MM.1S (cell line): ENCODE results near the gene KCNQ1.

ENCODE experiments used
- DNase-seq: peaks from one replicate; pipeline ENCODE4 v3.0.0-alpha.2; 2015
- H2AFZ ChIP-seq: fragments of 300-600 bp; sonication (generic); 2 replicates; pipeline ENCODE4 v1.6.0; 2016; ENCODE audit warnings: antibody characterized with exemption, low read length
- H3F3A ChIP-seq: fragments of 300-600 bp; sonication (generic); 2 replicates; pipeline ENCODE4 v1.6.1; 2016; ENCODE audit warnings: mild to moderate bottlenecking, antibody characterized with exemption, low read length, moderate library complexity, mixed read lengths; ENCODE audit not compliant: insufficient read depth
- H3K27ac ChIP-seq: fragments of 300-600 bp; sonication (generic); 2 replicates; pipeline ENCODE4 v1.5.1; 2016; ENCODE audit warnings: mild to moderate bottlenecking, low read length
- H3K27me3 ChIP-seq: fragments of 300-600 bp; sonication (generic); replicated peaks from 2 replicates; pipeline ENCODE4 v1.6.0; 2016; ENCODE audit warnings: low read length; ENCODE audit not compliant: insufficient read depth
- H3K36me3 ChIP-seq: fragments of 300-600 bp; sonication (generic); replicated peaks from 2 replicates; pipeline ENCODE4 v1.6.1; 2016; ENCODE audit warnings: mild to moderate bottlenecking, low read length, mixed read lengths; ENCODE audit not compliant: insufficient read depth
- H3K4me1 ChIP-seq: fragments of 300-600 bp; sonication (generic); 2 replicates; pipeline ENCODE4 v1.6.1; 2016; ENCODE audit warnings: low read length, mixed read lengths
- H3K4me2 ChIP-seq: fragments of 300-600 bp; sonication (generic); 2 replicates; pipeline ENCODE4 v1.6.0; 2016; ENCODE audit warnings: low read depth, low read length
- H3K4me3 ChIP-seq: fragments of 300-600 bp; sonication (generic); 2 replicates; pipeline ENCODE4 v1.5.1; 2016; ENCODE audit warnings: low read length, mixed read lengths
- H3K79me2 ChIP-seq: fragments of 300-600 bp; sonication (generic); 2 replicates; pipeline ENCODE4 v1.6.1; 2016; ENCODE audit warnings: mixed run types, low read length, mixed read lengths
- H3K9ac ChIP-seq: fragments of 300-600 bp; sonication (generic); 2 replicates; pipeline ENCODE4 v1.6.1; 2016; ENCODE audit warnings: low read length, mixed read lengths
- H3K9me2 ChIP-seq: fragments of 300-600 bp; sonication (generic); replicated peaks from 2 replicates; pipeline ENCODE4 v1.6.1; 2016; ENCODE audit warnings: mild to moderate bottlenecking, low read length, mixed read lengths; ENCODE audit not compliant: insufficient read depth
- H3K9me3 ChIP-seq: fragments of 300-600 bp; sonication (generic); replicated peaks from 2 replicates; pipeline ENCODE4 v1.6.1; 2016; ENCODE audit warnings: mild to moderate bottlenecking, low read length, mixed read lengths; ENCODE audit not compliant: insufficient read depth
- H4K20me1 ChIP-seq: fragments of 300-600 bp; sonication (generic); 2 replicates; pipeline ENCODE4 v1.6.1; 2016; ENCODE audit warnings: mild to moderate bottlenecking, low read length, moderate library complexity, mixed read lengths; ENCODE audit not compliant: insufficient read depth
- EZH2 ChIP-seq: fragments of 300-600 bp; sonication (generic); optimal IDR thresholded peaks from 2 replicates; pipeline ENCODE3; 2017; ENCODE audit warnings: low read depth, mild to moderate bottlenecking, antibody characterized with exemption, low read length, mixed read lengths
- EZH2phosphoT487 ChIP-seq: fragments of 300-600 bp; sonication (generic); IDR thresholded peaks from 2 replicates; pipeline ENCODE4 v1.6.1; 2018; ENCODE audit warnings: antibody characterized with exemption, low read length
- TF ChIP-seq, protein P1 (sequence below): fragments of 300-600 bp; sonication (generic); IDR thresholded peaks from 2 replicates; pipeline ENCODE4 v1.5.1; 2016; ENCODE audit warnings: antibody characterized with exemption, low read length, mixed read lengths

KCNQ1 gene

DNA sequence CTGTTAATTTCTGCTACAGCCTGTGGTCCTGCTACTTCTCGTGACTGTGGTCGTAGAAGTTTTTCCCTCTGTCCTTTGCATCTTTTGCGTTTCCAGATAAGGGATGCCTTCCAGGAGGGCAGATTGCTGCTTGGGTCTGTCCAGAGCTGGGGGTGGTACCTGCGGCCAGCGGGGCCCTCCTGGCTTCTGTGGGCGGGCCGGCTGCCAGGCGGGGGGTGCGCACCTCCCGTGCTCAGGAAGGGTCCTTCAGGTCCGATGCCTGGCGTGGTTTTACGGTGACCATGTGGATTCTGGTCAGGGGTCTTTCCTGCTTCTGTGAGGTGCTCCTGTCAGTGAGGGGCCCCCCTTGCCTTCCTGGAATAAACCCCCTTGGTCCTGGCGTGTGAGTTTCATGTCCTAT is 84.8 kb downstream of the KCNQ1 start:
- peaks cover 8% of the 10 kb centered on the region; the same call in 1 of the 2 replicates for H4K20me1 ChIP-seq
- no peak overlapping the region for H3K9ac ChIP-seq
- H3K9me2 ChIP-seq = no peaks in the 10 kb centered on the region
- no peaks in the 10 kb centered on the region for H3K9me3 ChIP-seq
- H3K36me3 ChIP-seq = no peaks in the 10 kb centered on the region
- H3K4me1 ChIP-seq = peaks cover 22% of the 10 kb centered on the region
- H3K4me3 ChIP-seq = no peak overlapping the region
- H3K79me2 ChIP-seq = peaks cover 9% of the 10 kb centered on the region
- H3F3A ChIP-seq = no peaks in the 10 kb centered on the region; the same call in 1 of the 2 replicates
- H3K4me2 ChIP-seq = no peak overlapping the region
- no peak for DNase-seq
- no peak overlapping the region for H2AFZ ChIP-seq
- no peaks in the 10 kb centered on the region for H3K27me3 ChIP-seq
- H3K27ac ChIP-seq = no peak overlapping the region
- no peak for TF ChIP-seq EZH2
- TF ChIP-seq, protein P1, sequence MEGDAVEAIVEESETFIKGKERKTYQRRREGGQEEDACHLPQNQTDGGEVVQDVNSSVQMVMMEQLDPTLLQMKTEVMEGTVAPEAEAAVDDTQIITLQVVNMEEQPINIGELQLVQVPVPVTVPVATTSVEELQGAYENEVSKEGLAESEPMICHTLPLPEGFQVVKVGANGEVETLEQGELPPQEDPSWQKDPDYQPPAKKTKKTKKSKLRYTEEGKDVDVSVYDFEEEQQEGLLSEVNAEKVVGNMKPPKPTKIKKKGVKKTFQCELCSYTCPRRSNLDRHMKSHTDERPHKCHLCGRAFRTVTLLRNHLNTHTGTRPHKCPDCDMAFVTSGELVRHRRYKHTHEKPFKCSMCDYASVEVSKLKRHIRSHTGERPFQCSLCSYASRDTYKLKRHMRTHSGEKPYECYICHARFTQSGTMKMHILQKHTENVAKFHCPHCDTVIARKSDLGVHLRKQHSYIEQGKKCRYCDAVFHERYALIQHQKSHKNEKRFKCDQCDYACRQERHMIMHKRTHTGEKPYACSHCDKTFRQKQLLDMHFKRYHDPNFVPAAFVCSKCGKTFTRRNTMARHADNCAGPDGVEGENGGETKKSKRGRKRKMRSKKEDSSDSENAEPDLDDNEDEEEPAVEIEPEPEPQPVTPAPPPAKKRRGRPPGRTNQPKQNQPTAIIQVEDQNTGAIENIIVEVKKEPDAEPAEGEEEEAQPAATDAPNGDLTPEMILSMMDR = no peak
- TF ChIP-seq EZH2phosphoT487 = no peak

DNA sequence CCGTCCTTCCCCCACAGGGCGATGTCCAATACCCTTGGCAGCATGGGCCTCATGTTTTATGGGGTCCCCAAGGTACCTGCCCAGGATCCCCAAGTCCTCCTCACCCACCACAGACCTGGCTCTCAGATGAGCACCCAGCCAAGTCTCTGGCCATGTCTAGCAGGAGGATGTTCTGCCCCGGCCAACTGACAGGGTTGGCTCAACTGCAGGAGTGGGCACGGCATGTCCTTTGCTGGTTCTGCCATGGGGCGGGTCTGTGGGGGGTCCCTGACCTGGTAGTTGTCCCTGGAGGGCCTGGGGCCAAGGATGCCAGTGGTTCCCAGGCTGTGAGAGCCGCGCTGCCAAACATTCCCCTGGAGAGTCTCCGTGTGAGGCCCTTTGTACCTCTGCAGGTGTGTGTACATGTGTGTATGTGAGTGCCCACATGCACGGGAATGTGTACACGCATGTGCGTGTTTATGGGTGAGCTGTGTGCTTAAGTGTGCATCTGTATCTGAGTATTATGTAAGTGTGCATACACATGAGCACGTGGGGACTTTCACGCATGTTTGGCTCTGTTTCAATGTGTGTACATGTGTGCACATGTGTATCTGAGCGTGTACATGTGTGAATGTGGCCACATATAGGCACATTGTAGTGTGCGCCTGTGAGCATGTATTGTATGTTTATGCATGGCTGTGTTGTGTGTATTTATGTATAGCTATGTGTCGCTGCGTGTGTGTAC is 85.5 kb downstream of the KCNQ1 start:
- peaks cover 22% of the 10 kb centered on the region for H3K4me1 ChIP-seq
- no peak overlapping the region for H2AFZ ChIP-seq
- no peaks in the 10 kb centered on the region for H3K27me3 ChIP-seq
- no peaks in the 10 kb centered on the region for H3K9me2 ChIP-seq
- no peak overlapping the region for H3K27ac ChIP-seq
- H4K20me1 ChIP-seq = peaks cover 8% of the 10 kb centered on the region; the same call in 1 of the 2 replicates
- no peaks in the 10 kb centered on the region; the same call in 1 of the 2 replicates for H3F3A ChIP-seq
- TF ChIP-seq EZH2phosphoT487 = no peak
- no peak for TF ChIP-seq EZH2
- TF ChIP-seq, protein P1 = no peak
- H3K79me2 ChIP-seq = peaks cover 14% of the 10 kb centered on the region
- H3K4me2 ChIP-seq = no peak overlapping the region
- DNase-seq = no peak
- no peak overlapping the region for H3K9ac ChIP-seq
- H3K4me3 ChIP-seq = no peak overlapping the region
- H3K36me3 ChIP-seq = no peaks in the 10 kb centered on the region
- H3K9me3 ChIP-seq = no peaks in the 10 kb centered on the region

DNA sequence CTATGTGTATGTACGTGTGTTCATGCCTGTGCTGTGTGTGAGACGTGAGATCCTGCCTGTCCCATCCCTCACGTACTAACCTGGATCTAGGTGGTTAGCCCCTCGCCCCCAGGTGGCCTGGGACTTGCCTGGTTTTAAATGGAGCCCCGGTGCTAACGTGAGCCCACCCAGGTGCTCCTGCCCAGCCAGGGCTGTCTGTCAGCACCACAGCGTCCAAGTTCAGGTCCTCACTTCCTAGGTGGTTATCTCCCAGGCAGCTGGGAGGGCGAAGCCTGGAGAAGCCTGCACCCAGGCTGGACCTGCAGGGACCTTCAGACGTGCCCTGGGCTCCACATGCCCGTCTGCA is 86.0 kb downstream of the KCNQ1 start:
- Histone ChIP-seq H3K9me3 (no peaks in the 10 kb centered on the region), H2AFZ (no peak overlapping the region), H3K9ac (no peak overlapping the region), H3K4me3 (no peak overlapping the region), H3F3A (no peaks in the 10 kb centered on the region; the same call in 1 of the 2 replicates), H3K9me2 (no peaks in the 10 kb centered on the region), H3K4me1 (peaks cover 22% of the 10 kb centered on the region), H3K36me3 (no peaks in the 10 kb centered on the region), H3K79me2 (peaks cover 14% of the 10 kb centered on the region), H3K27ac (no peak overlapping the region), H3K27me3 (no peaks in the 10 kb centered on the region), H3K4me2 (no peak overlapping the region), H4K20me1 (peaks cover 8% of the 10 kb centered on the region; the same call in 1 of the 2 replicates)
- DNase-seq = no peak
- TF ChIP-seq EZH2phosphoT487 = no peak
- TF ChIP-seq EZH2 = no peak
- TF ChIP-seq, protein P1 = no peak
